Progenitor cell of endocrine pancreas (in vitro differentiated cells): ENCODE data around the gene WNK2. TPM values are rescaled to one million over a fixed set of nuclear protein-coding genes. Genes with fewer than 3 reads are reported as not detected.
A peak's percentile ranks its signal among the peaks of the same experiment; 100 is the strongest.

Experiments
- DNase-seq: peaks from one replicate; pipeline ENCODE4 v3.0.0; 2021; ENCODE audit warnings: low spot score; ENCODE audit not compliant: unreplicated experiment
- H3K27ac Mint-ChIP-seq: 2 replicates; pipeline ENCODE4 v1.8.0; 2021; ENCODE audit warnings: mild to moderate bottlenecking, moderate library complexity, mixed read lengths
- H3K27me3 Mint-ChIP-seq: 2 replicates; pipeline ENCODE4 v1.8.0; 2021; ENCODE audit warnings: mixed read lengths
- H3K36me3 Mint-ChIP-seq: 2 replicates; pipeline ENCODE4 v1.8.0; 2022; ENCODE audit warnings: mixed read lengths; ENCODE audit not compliant: insufficient read depth
- H3K4me1 Mint-ChIP-seq: 2 replicates; pipeline ENCODE4 v1.8.0; 2021; ENCODE audit warnings: low read depth, mixed read lengths
- H3K4me3 Mint-ChIP-seq: 2 replicates; pipeline ENCODE4 v1.8.0; 2021; ENCODE audit warnings: low read depth, mild to moderate bottlenecking, moderate library complexity, mixed read lengths
- H3K9me3 Mint-ChIP-seq: 2 replicates; pipeline ENCODE4 v1.8.0; 2021; ENCODE audit warnings: low read depth, mixed read lengths
- CTCF ChIP-seq: fragments of 200-600 bp; sonication (generic); IDR thresholded peaks from one replicate; pipeline ENCODE4 v1.5.0; 2021; ENCODE audit warnings: antibody characterized with exemption, mild to moderate bottlenecking; ENCODE audit not compliant: unreplicated experiment
- total RNA-seq: library from RNA; stranded (reverse); gene quantifications from 2 replicates; pipeline ENCODE4 v1.2.1, GENCODE V29; 2021

The WNK2 gene
- total RNA-seq, 1 donor from 2014 or later: 345 TPM

DNA sequence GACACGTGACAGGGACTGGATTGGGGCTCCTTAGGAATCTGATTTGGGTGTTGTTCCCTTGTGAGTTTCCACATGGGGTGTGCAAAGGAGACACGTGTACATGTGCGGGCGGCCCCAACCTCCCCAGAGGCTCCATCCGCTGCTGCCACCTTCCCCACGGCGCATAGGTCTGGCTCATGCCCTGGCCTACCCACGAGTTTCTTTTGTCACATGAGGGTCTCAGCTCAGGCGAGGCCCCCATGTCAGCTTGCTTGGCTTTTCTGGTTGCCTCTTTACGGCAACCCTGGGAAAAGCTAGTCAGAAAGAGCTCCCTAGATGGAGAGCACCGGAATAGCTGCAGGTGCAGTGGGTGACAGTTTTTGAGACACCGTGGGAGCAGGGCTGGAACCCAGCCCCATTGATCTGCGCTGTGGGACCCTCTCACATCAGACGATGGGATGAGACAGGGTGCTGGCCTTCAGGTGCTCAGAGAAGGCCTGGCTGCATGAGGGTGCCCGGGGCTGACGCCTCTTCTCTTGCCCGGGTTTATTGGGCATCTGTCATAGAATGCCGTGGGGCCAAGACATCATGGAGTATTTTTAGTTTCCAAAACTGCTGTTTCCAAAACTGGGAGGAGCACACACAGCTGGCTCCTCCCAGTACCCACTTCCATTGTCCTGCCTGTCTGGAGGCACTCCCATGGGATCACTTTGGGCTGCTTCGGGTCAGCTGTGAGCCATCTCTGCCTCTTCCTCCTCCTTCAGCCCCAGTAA is 107.8 kb downstream of the WNK2 start:
- DNase-seq: no peak
- peaks cover 9% of the 10 kb centered on the region for H3K36me3 Mint-ChIP-seq
- H3K4me1 Mint-ChIP-seq: peaks cover 2% of the 10 kb centered on the region
- peak overlapping the region; percentile 63 for H3K27ac Mint-ChIP-seq
- H3K4me3 Mint-ChIP-seq: no peak overlapping the region
- H3K27me3 Mint-ChIP-seq: no peaks in the 10 kb centered on the region
- no peak for TF ChIP-seq CTCF
- H3K9me3 Mint-ChIP-seq: no peaks in the 10 kb centered on the region

DNA sequence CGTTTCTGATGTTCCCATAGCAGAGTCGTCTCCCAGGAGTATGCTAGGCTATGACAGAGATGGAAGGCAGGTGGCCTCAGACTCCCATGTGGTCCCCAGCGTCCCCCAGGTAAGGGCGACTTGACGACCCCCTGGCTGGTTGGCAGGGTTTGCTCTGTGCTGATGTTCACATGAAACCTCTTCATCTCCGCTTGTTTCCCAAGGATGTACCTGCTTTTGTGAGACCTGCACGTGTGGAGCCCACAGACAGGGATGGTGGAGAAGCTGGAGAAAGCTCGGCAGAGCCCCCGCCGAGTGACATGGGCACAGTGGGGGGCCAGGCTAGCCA is 108.3 kb downstream of the WNK2 start:
- H3K36me3 Mint-ChIP-seq: peaks cover 10% of the 10 kb centered on the region
- no peaks in the 10 kb centered on the region for H3K27me3 Mint-ChIP-seq
- no peak for TF ChIP-seq CTCF
- no peak overlapping the region for H3K27ac Mint-ChIP-seq
- no peak for DNase-seq
- no peak overlapping the region for H3K4me3 Mint-ChIP-seq
- peaks cover 2% of the 10 kb centered on the region for H3K4me1 Mint-ChIP-seq
- no peaks in the 10 kb centered on the region for H3K9me3 Mint-ChIP-seq

DNA sequence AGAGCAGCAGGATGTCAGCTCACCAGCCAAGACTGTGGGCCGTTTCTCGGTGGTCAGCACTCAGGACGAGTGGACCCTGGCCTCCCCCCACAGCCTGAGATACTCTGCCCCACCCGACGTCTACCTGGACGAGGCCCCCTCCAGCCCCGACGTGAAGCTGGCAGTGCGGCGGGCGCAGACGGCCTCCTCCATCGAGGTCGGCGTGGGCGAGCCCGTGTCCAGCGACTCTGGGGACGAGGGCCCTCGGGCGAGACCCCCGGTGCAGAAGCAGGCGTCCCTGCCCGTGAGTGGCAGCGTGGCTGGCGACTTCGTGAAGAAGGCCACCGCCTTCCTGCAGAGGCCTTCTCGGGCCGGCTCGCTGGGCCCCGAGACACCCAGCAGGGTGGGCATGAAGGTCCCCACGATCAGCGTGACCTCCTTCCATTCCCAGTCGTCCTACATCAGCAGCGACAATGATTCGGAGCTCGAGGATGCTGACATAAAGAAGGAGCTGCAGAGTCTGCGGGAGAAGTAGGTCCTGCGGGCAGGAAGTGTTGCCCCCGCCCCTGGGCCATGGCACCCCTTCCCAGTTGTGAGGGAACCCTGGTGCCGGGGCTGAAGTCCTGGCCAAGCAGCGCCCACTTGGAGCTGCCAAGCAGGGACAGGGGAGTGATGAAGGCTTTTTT is 108.9 kb downstream of the WNK2 start:
- no peak for TF ChIP-seq CTCF
- Mint-ChIP-seq H3K4me1 (peaks cover 2% of the 10 kb centered on the region), H3K4me3 (no peak overlapping the region), H3K36me3 (peaks cover 10% of the 10 kb centered on the region), H3K9me3 (no peaks in the 10 kb centered on the region), H3K27me3 (no peaks in the 10 kb centered on the region), H3K27ac (no peak overlapping the region)
- DNase-seq: no peak

- H3K9me3 Mint-ChIP-seq: no peaks in the 10 kb centered on the region
- H3K27ac Mint-ChIP-seq: no peak overlapping the region
- no peak overlapping the region for H3K4me3 Mint-ChIP-seq
- H3K27me3 Mint-ChIP-seq: no peaks in the 10 kb centered on the region
- TF ChIP-seq CTCF: no peak
- H3K36me3 Mint-ChIP-seq: peaks cover 12% of the 10 kb centered on the region
- peaks cover 2% of the 10 kb centered on the region for H3K4me1 Mint-ChIP-seq
- DNase-seq: no peak
Measured at GRCh38 chr9:93294011-93294410, 110.1 kb downstream of the WNK2 start.

- Mint-ChIP-seq H3K4me1 (no peaks in the 10 kb centered on the region), H3K4me3 (no peak overlapping the region), H3K9me3 (no peaks in the 10 kb centered on the region), H3K27ac (no peak overlapping the region), H3K36me3 (peaks cover 15% of the 10 kb centered on the region), H3K27me3 (no peaks in the 10 kb centered on the region)
- no peak for DNase-seq
- TF ChIP-seq CTCF: no peak
Measured at GRCh38 chr9:93295031-93295430, 111.1 kb downstream of the WNK2 start.
